GM23248 (cell line): ENCODE measurements around the gene MKLN1. TPM values are rescaled to one million over a fixed set of nuclear protein-coding genes. Genes with fewer than 3 reads are reported as not detected.
A peak's percentile ranks its signal among the peaks of the same experiment; 100 is the strongest.

Source experiments
- DNase-seq: peaks from one replicate; pipeline ENCODE4 v3.0.0-alpha.2; 2015
- H2AFZ ChIP-seq: fragments of 200-600 bp; sonication (generic); 2 replicates; pipeline ENCODE4 v1.6.1; 2016; ENCODE audit warnings: antibody characterized with exemption
- H3F3A ChIP-seq: fragments of 200-600 bp; sonication (generic); 2 replicates; pipeline ENCODE4 v1.6.1; 2016; ENCODE audit warnings: mild to moderate bottlenecking, antibody characterized with exemption, mixed run types; ENCODE audit not compliant: insufficient read depth
- H3K27ac ChIP-seq: fragments of 200-600 bp; sonication (generic); 2 replicates; pipeline ENCODE4 v1.5.1; 2016; ENCODE audit warnings: mild to moderate bottlenecking
- H3K27me3 ChIP-seq: fragments of 200-600 bp; sonication (generic); replicated peaks from 2 replicates; pipeline ENCODE4 v1.6.1; 2016; ENCODE audit warnings: mild to moderate bottlenecking; ENCODE audit not compliant: insufficient read depth
- H3K36me3 ChIP-seq: fragments of 200-600 bp; sonication (generic); 2 replicates; pipeline ENCODE4 v1.6.1; 2016; ENCODE audit warnings: low read depth, mild to moderate bottlenecking
- H3K4me1 ChIP-seq: fragments of 200-600 bp; sonication (generic); 2 replicates; pipeline ENCODE4 v1.6.1; 2016; ENCODE audit warnings: mild to moderate bottlenecking; ENCODE audit not compliant: insufficient read depth
- H3K4me2 ChIP-seq: fragments of 200-600 bp; sonication (generic); one replicate; pipeline ENCODE4 v1.6.1; 2016; ENCODE audit warnings: mild to moderate bottlenecking; ENCODE audit not compliant: unreplicated experiment
- H3K4me3 ChIP-seq: fragments of 200-600 bp; sonication (generic); 2 replicates; pipeline ENCODE4 v1.5.1; 2016; ENCODE audit warnings: mild to moderate bottlenecking
- H3K79me2 ChIP-seq: fragments of 200-600 bp; sonication (generic); 2 replicates; pipeline ENCODE4 v1.6.1; 2016; ENCODE audit warnings: mild to moderate bottlenecking; ENCODE audit not compliant: insufficient read depth
- H3K9ac ChIP-seq: fragments of 200-600 bp; sonication (generic); 2 replicates; pipeline ENCODE4 v1.6.1; 2016; ENCODE audit warnings: mild to moderate bottlenecking
- H3K9me2 ChIP-seq: fragments of 200-600 bp; sonication (generic); 2 replicates; pipeline ENCODE4 v1.6.1; 2016; ENCODE audit warnings: mixed run types, mild to moderate bottlenecking, moderate library complexity; ENCODE audit not compliant: insufficient read depth
- H3K9me3 ChIP-seq: fragments of 200-600 bp; sonication (generic); one replicate; pipeline ENCODE4 v1.6.1; 2017; ENCODE audit warnings: low read depth
- H4K20me1 ChIP-seq: fragments of 200-600 bp; sonication (generic); 2 replicates; pipeline ENCODE4 v1.6.0; 2016; ENCODE audit not compliant: insufficient read depth
- EZH2 ChIP-seq: fragments of 200-600 bp; sonication (generic); IDR thresholded peaks from 2 replicates; pipeline ENCODE4 v1.6.1; 2018; ENCODE audit warnings: antibody characterized with exemption, mild to moderate bottlenecking; ENCODE audit not compliant: insufficient read depth, poor library complexity, severe bottlenecking
- EZH2phosphoT487 ChIP-seq: fragments of 200-600 bp; sonication (generic); IDR thresholded peaks from 2 replicates; pipeline ENCODE4 v1.6.1; 2018; ENCODE audit warnings: antibody characterized with exemption, moderate library complexity, mild to moderate bottlenecking, low read depth; ENCODE audit not compliant: insufficient read depth
- WGBS, 2 experiments: methylation state at CpG; one replicate each; pipeline ENCODE4 v1.1.6; 2015 to 2017; ENCODE audit warnings: low lambda C conversion rate in 2 of 2, low coverage in 1 of 2; ENCODE audit errors: missing lambda C conversion rate in 2 of 2; 5-methylcytosine and 5-hydroxymethylcytosine counted together
- in situ Hi-C: fragments of 300-500 bp; cut with MboI; formaldehyde crosslinking; loops from 2 replicates; pipeline ENCODE4 v1.15.0; 2020
- polyA plus RNA-seq: library from polyadenylated mRNA; unstranded; fragments of >200 nt; fragmentation: Nextera tagmentation; extraction: Ambion mirVana; gene quantifications from 2 replicates; pipeline ENCODE4 v1.2.1, GENCODE V29; 2016
- total RNA-seq: library from RNA; depleted of rRNA; stranded (reverse); fragments of >200 nt; shearing (Covaris generic); gene quantifications from 2 replicates; pipeline ENCODE4 v1.2.3, GENCODE V29; 2014

MKLN1 gene
- total and polyA plus RNA-seq, 2 experiments from 2014 or later, result 32.1 to 35.7 TPM

DNA sequence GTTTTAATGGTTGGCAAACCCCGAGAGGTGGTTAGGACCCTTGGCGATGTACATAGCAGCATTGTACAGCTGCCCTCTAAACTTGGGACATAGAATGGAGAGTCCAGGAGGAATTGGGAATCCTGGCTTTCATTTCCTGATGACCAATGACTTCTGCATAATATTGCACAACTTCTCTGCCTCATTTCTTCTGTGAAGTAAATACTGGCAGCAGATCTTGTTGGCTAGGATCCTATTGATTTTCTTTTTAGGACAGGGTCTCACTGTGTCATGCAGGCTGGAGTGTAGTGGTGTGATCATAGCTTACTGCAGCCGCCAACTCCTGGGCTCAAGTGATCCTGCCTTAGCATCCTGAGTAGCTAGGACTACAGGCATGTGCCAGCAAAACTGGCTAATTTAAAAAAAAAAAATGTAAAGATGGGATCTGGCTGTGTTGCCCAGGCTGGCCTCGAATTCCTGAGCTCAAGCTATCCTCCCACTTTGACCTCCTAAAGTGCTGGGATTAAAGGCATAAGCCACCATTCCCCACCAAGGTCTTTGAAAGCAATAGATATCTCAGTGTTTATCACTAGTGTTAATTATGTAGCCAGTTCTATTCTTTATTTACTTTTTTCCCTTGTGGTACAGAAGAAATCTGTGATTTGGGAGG is 170.7 kb downstream of the MKLN1 start:
- no peaks in the 10 kb centered on the region for H3K9me3 ChIP-seq
- no peaks in the 10 kb centered on the region for H4K20me1 ChIP-seq
- WGBS, 2 experiments, result 66 to 68% methylated on average over 4 of the region's 4 CpGs
- peak overlapping the region; percentile 36; the same call in 1 of the 2 replicates for H3K27ac ChIP-seq
- in situ Hi-C loops, result no loop called here
- peaks cover 28% of the 10 kb centered on the region for H3K36me3 ChIP-seq
- no peak overlapping the region for H3K9ac ChIP-seq
- H3K4me2 ChIP-seq, result no peak overlapping the region
- H3K9me2 ChIP-seq, result no peaks in the 10 kb centered on the region
- peaks cover 96% of the 10 kb centered on the region for H3F3A ChIP-seq
- no peak for TF ChIP-seq EZH2
- no peak for TF ChIP-seq EZH2phosphoT487
- no peak overlapping the region for H2AFZ ChIP-seq
- DNase-seq, result peak; percentile 73
- H3K27me3 ChIP-seq, result no peaks in the 10 kb centered on the region
- H3K4me1 ChIP-seq, result peaks cover 46% of the 10 kb centered on the region
- no peaks in the 10 kb centered on the region for H3K79me2 ChIP-seq
- H3K4me3 ChIP-seq, result no peak overlapping the region

DNA sequence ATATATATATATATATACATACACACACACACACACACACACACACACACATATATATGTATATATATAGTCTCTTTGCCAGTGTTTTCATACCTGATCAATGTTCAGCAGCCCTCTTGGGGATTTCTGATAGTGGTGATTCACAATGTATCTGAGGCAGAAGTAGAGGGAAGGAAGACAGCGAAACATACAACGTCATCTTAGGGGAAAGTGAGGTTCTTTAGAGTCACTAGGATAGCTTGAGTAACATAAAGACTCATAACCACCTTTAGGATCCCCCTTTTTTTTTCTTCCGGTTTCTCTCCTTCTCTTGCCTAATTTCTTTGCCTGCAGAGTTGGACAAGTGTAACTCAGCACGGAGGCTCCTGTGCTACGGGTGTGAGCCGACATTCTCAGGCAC is 172.1 kb downstream of the MKLN1 start:
- no peak overlapping the region for H3K9ac ChIP-seq
- H4K20me1 ChIP-seq, result no peaks in the 10 kb centered on the region
- peaks cover 39% of the 10 kb centered on the region for H3K4me1 ChIP-seq
- peaks cover 94% of the 10 kb centered on the region for H3F3A ChIP-seq
- DNase-seq, result no peak
- no peak overlapping the region for H3K27ac ChIP-seq
- no peak overlapping the region for H3K4me2 ChIP-seq
- H3K36me3 ChIP-seq, result peaks cover 23% of the 10 kb centered on the region
- H3K79me2 ChIP-seq, result no peaks in the 10 kb centered on the region
- 96 to 98% methylated on average over 6 of the region's 6 CpGs for WGBS, 2 experiments
- H2AFZ ChIP-seq, result no peak overlapping the region
- in situ Hi-C loops, result no loop called here
- H3K27me3 ChIP-seq, result no peaks in the 10 kb centered on the region
- TF ChIP-seq EZH2 (no peak), EZH2phosphoT487 (no peak)
- H3K9me2 ChIP-seq, result no peaks in the 10 kb centered on the region
- no peak overlapping the region for H3K4me3 ChIP-seq
- H3K9me3 ChIP-seq, result no peaks in the 10 kb centered on the region

GRCh38 chr7:131500357-131500756 is 172.7 kb downstream of the MKLN1 start:
- H3K36me3 ChIP-seq, result peaks cover 22% of the 10 kb centered on the region
- 96% methylated on average over 1 of the region's 1 CpG for WGBS, 2 experiments

GRCh38 chr7:131501422-131501821 is 173.7 kb downstream of the MKLN1 start:
- H2AFZ ChIP-seq, result no peak overlapping the region
- no peak overlapping the region for H3K9ac ChIP-seq
- in situ Hi-C loops, result no loop called here
- peaks cover 21% of the 10 kb centered on the region for H3K36me3 ChIP-seq
- no peaks in the 10 kb centered on the region for H3K9me2 ChIP-seq
- H3K27ac ChIP-seq, result peak overlapping the region; percentile 28
- peak; percentile 79 for DNase-seq
- H4K20me1 ChIP-seq, result no peaks in the 10 kb centered on the region
- no peak overlapping the region for H3K4me2 ChIP-seq
- no peak overlapping the region for H3K4me3 ChIP-seq
- WGBS, 2 experiments, result 94 to 95% methylated on average over 3 of the region's 3 CpGs
- TF ChIP-seq EZH2phosphoT487 (no peak), EZH2 (no peak)
- H3K9me3 ChIP-seq, result no peaks in the 10 kb centered on the region
- no peaks in the 10 kb centered on the region for H3K27me3 ChIP-seq
- peaks cover 82% of the 10 kb centered on the region for H3F3A ChIP-seq
- peaks cover 39% of the 10 kb centered on the region for H3K4me1 ChIP-seq
- no peaks in the 10 kb centered on the region for H3K79me2 ChIP-seq

More at GRCh38 chr7:131500357-131500756, 172.7 kb downstream of the MKLN1 start:
- Histone ChIP-seq H3K9me3 (no peaks in the 10 kb centered on the region), H3K27me3 (no peaks in the 10 kb centered on the region), H3K4me1 (peaks cover 39% of the 10 kb centered on the region), H3K79me2 (no peaks in the 10 kb centered on the region), H3K9me2 (no peaks in the 10 kb centered on the region), H3K4me3 (no peak overlapping the region), H4K20me1 (no peaks in the 10 kb centered on the region), H3K9ac (no peak overlapping the region), H3K4me2 (no peak overlapping the region), H3F3A (peaks cover 92% of the 10 kb centered on the region), H2AFZ (no peak overlapping the region), H3K27ac (peak overlapping the region; percentile 28; the same call in 1 of the 2 replicates)
- in situ Hi-C loops, result no loop called here
- DNase-seq, result no peak
- TF ChIP-seq EZH2, result no peak
- TF ChIP-seq EZH2phosphoT487, result no peak
